K562 (cell line): ENCODE data around the gene ATL3. TPM values are rescaled to one million over a fixed set of nuclear protein-coding genes. Genes with fewer than 3 reads are reported as not detected.

Experiments
- ATAC-seq: fragments of 200-7000 bp; cut with Tn5 transposase; 3 replicates; pipeline ENCODE4 v1.9.1; 2020; ENCODE audit warnings: moderate library complexity
- BruUV-seq: library from RNA; stranded (reverse); fragments of 400-500 nt; replicated peaks from 2 replicates; lab custom pipeline; 2021; lab: Mats Ljungman, UMichigan
- CTCF ChIA-PET: fragments of 300-600 bp; formaldehyde crosslinking; extraction: SDS; loops from one replicate; lab custom pipeline; 2021; ENCODE audit warnings: low intra/inter-chr PET ratio; lab: Yijun Ruan, JAX
- POLR2A ChIA-PET: fragments of 300-600, 350-650 bp; sonication (Branson Sonifier 250); formaldehyde crosslinking; extraction: SDS; loops from one replicate; lab custom pipeline; 2021; ENCODE audit warnings: antibody characterized with exemption, inconsistent platforms; lab: Yijun Ruan, JAX
- DNase-seq, 4 experiments: peaks; one replicate each; pipeline versions ENCODE4 v3.0.0 to v3.0.0-alpha.2; 2011 to 2018; ENCODE audit warnings: low spot score in 3 of 4, mixed read lengths in 3 of 4; ENCODE audit errors: extremely low read depth in 1 of 4
- FAIRE-seq: peaks from 2 replicates; lab custom pipeline; 2011; peaks lifted over from hg19 to GRCh38; lab: Jason Lieb, UNC
- H2AFZ ChIP-seq: 2 replicates; pipeline ENCODE4 v1.6.0; 2011; ENCODE audit warnings: low read depth, low read length, control low read depth, inconsistent platforms
- H3K27ac ChIP-seq: fragments of 200-600 bp; 3 replicates; pipeline ENCODE4 v1.8.0; 2011; ENCODE audit warnings: low read depth, mild to moderate bottlenecking, control low read depth, inconsistent platforms, low read length, moderate library complexity, mixed read lengths; ENCODE audit errors: extremely low read depth
- H3K27me3 ChIP-seq, 2 experiments: fragments of 300-600 bp in 1 of 2; 2 replicates in 1 of 2; 3 replicates in 1 of 2; pipeline versions ENCODE4 v1.6.0 to v1.8.0; 2011; ENCODE audit warnings: inconsistent platforms in 2 of 2, low read length in 2 of 2, mild to moderate bottlenecking in 1 of 2, mixed read lengths in 1 of 2, moderate library complexity in 1 of 2; ENCODE audit not compliant: control insufficient read depth in 2 of 2, insufficient read depth in 2 of 2
- H3K36me3 ChIP-seq: fragments of 300-600 bp; 3 replicates; pipeline ENCODE4 v1.8.0; 2011; ENCODE audit warnings: mild to moderate bottlenecking, low read length, inconsistent platforms; ENCODE audit not compliant: control insufficient read depth, insufficient read depth
- H3K4me1 ChIP-seq, 2 experiments: fragments of 200-600 bp in 1 of 2; replicated peaks in 1 of 2; 2 replicates in 1 of 2; 3 replicates in 1 of 2; pipeline versions ENCODE4 v1.5.1 to v1.8.0; 2011; ENCODE audit warnings: inconsistent platforms in 2 of 2, low read length in 2 of 2, mild to moderate bottlenecking in 1 of 2, mixed read lengths in 1 of 2, moderate library complexity in 1 of 2; ENCODE audit not compliant: control insufficient read depth in 2 of 2, insufficient read depth in 2 of 2
- H3K4me2 ChIP-seq: 2 replicates; pipeline ENCODE4 v1.6.1; 2011; ENCODE audit warnings: low read length, control low read depth, inconsistent platforms, mixed read lengths; ENCODE audit not compliant: insufficient read depth
- H3K4me3 ChIP-seq: fragments of 200-600 bp; sonication (generic), shearing (Covaris generic); 2 replicates; pipeline ENCODE4 v1.5.1; 2016; ENCODE audit warnings: control low read depth, inconsistent platforms
- H3K79me2 ChIP-seq: fragments of 200-600 bp; 3 replicates; pipeline ENCODE4 v1.8.0; 2011; ENCODE audit warnings: low read length, inconsistent platforms; ENCODE audit not compliant: control insufficient read depth, insufficient read depth
- H3K9ac ChIP-seq, 2 experiments: 2 replicates each; pipeline versions ENCODE4 v1.6.0 to v1.6.1; 2011; ENCODE audit warnings: low read depth in 2 of 2, low read length in 2 of 2, control low read depth in 1 of 2, inconsistent platforms in 1 of 2, mild to moderate bottlenecking in 1 of 2, mixed read lengths in 1 of 2; ENCODE audit not compliant: insufficient read depth in 1 of 2
- H3K9me1 ChIP-seq: one replicate; pipeline ENCODE4 v1.6.0; 2011; ENCODE audit warnings: inconsistent platforms, mild to moderate bottlenecking, low read length, moderate library complexity; ENCODE audit not compliant: control insufficient read depth, insufficient read depth
- H3K9me3 ChIP-seq: replicated peaks from 2 replicates; pipeline ENCODE4 v1.5.1; 2011; ENCODE audit warnings: low read depth, low read length, inconsistent platforms; ENCODE audit not compliant: control insufficient read depth, insufficient read depth
- H4K20me1 ChIP-seq: replicated peaks from 2 replicates; pipeline ENCODE4 v1.6.1; 2011; ENCODE audit warnings: low read length, inconsistent platforms, mixed read lengths; ENCODE audit not compliant: control insufficient read depth, insufficient read depth
- ARID1B ChIP-seq: fragments of 450-650 bp; IDR thresholded peaks from 2 replicates; pipeline ENCODE4 v1.6.1; 2016; ENCODE audit warnings: antibody characterized with exemption, mild to moderate bottlenecking, inconsistent platforms
- C11orf30 ChIP-seq: fragments of 450-650 bp; IDR thresholded peaks from 2 replicates; pipeline ENCODE4 v1.6.1; 2016; ENCODE audit warnings: low read depth, mild to moderate bottlenecking
- CEBPB ChIP-seq: fragments of 450-650 bp; IDR thresholded peaks from 2 replicates; pipeline ENCODE4 v1.6.1; 2016; ENCODE audit warnings: missing genetic modification characterization, missing compliant biosample characterization
- CHD1 ChIP-seq: fragments of 200-600 bp; sonication (generic); IDR thresholded peaks from one replicate; pipeline ENCODE4 v1.6.1; 2012; ENCODE audit warnings: mild to moderate bottlenecking, moderate library complexity, low read length, inconsistent platforms
- CREM ChIP-seq: IDR thresholded peaks from 2 replicates; pipeline ENCODE4 v1.6.1; 2014; ENCODE audit warnings: antibody characterized with exemption, low read depth
- CTBP1 ChIP-seq: fragments of 450-650 bp; IDR thresholded peaks from 2 replicates; pipeline ENCODE4 v1.6.1; 2016; ENCODE audit warnings: borderline replicate concordance
- ESRRA ChIP-seq: fragments of 450-650 bp; IDR thresholded peaks from 2 replicates; pipeline ENCODE4 v1.6.1; 2014; ENCODE audit warnings: low read depth, mild to moderate bottlenecking, moderate library complexity, borderline replicate concordance
- MYNN ChIP-seq, 2 experiments: sonication (generic); formaldehyde crosslinking in 1 of 2; IDR thresholded peaks; 2 replicates each; pipeline versions ENCODE4 v1.5.0 to v1.6.1; 2016 to 2020; ENCODE audit warnings: antibody characterized with exemption in 1 of 2, missing genetic modification reagents in 1 of 2
- RAD21 ChIP-seq, 2 experiments: fragments of 250-450 bp in 1 of 2; fragments of 450-650 bp in 1 of 2; sonication (Bioruptor Pico) in 1 of 2; formaldehyde crosslinking in 1 of 2; IDR thresholded peaks in 1 of 2; conservative IDR thresholded peaks in 1 of 2; 2 replicates each; pipeline versions ENCODE4 v1.4.0 to v1.8.0; 2020 to 2022; ENCODE audit warnings: mild to moderate bottlenecking in 2 of 2, moderate library complexity in 1 of 2
- RBBP5 ChIP-seq: fragments of 200-600 bp; sonication (generic); IDR thresholded peaks from 2 replicates; pipeline ENCODE4 v1.6.1; 2012; ENCODE audit warnings: borderline replicate concordance, mild to moderate bottlenecking, low read length, control low read depth, inconsistent platforms; ENCODE audit not compliant: insufficient read depth, poor library complexity, severe bottlenecking
- RCOR1 ChIP-seq, 2 experiments: IDR thresholded peaks; 2 replicates each; pipeline ENCODE4 v1.6.1; 2012; ENCODE audit warnings: low read depth in 2 of 2, low read length in 2 of 2, borderline replicate concordance in 1 of 2, improper control_type of control experiment in 1 of 2
- RFX1 ChIP-seq: fragments of 450-650 bp; IDR thresholded peaks from 2 replicates; pipeline ENCODE4 v1.6.1; 2016; ENCODE audit warnings: mild to moderate bottlenecking, moderate library complexity
- RUNX1 ChIP-seq: sonication (generic); IDR thresholded peaks from 2 replicates; pipeline ENCODE4 v1.6.1; 2016; ENCODE audit warnings: antibody characterized with exemption, low read depth
- ZBTB1 ChIP-seq: sonication (generic); formaldehyde crosslinking; IDR thresholded peaks from 2 replicates; pipeline ENCODE4 v1.8.1; 2023; ENCODE audit warnings: missing genetic modification reagents, low read depth, mild to moderate bottlenecking, borderline replicate concordance
- ZNF217 ChIP-seq: sonication (generic); formaldehyde crosslinking; IDR thresholded peaks from 2 replicates; pipeline ENCODE4 v1.8.0; 2022; ENCODE audit warnings: mild to moderate bottlenecking, missing genetic modification reagents
- WGBS: fragments of 100-300 bp; shearing (Covaris generic); methylation state at CpG from one replicate; pipeline ENCODE4 v1.1.6; 2016; ENCODE audit warnings: low coverage, mixed read lengths; ENCODE audit not compliant: insufficient coverage; ENCODE audit errors: missing lambda C conversion rate; 5-methylcytosine and 5-hydroxymethylcytosine counted together
- in situ Hi-C: fragments of 300-500 bp; cut with MboI; formaldehyde crosslinking; loops from 4 replicates; pipeline ENCODE4 v1.15.0; 2018; ENCODE audit warnings: inconsistent platforms, mixed read lengths
- intact Hi-C: fragments of 100-400 bp; cut with micrococcal nuclease; formaldehyde crosslinking; loops from 2 replicates; pipeline ENCODE4 v1.14.2; 2022
- polyA plus RNA-seq, 8 experiments: library from polyadenylated mRNA; depleted of rRNA in 4 of 8; stranded (reverse) in 5 of 8; unstranded in 3 of 8; fragments of >200 nt; fragmentation: Nextera tagmentation in 2 of 8; fragmentation: Illumina TruSeq in 1 of 8; extraction: Ambion mirVana in 2 of 8; extraction: Trizol in 1 of 8; gene quantifications; 2 replicates each; pipeline versions ENCODE4 v1.2.1 to v1.2.3, GENCODE V29; 2011 to 2014; ENCODE audit warnings: inconsistent platforms in 1 of 8, missing spikeins in 1 of 8
- total RNA-seq, 7 experiments: library from RNA; depleted of rRNA in 6 of 7; stranded (reverse); fragments of >200 nt in 6 of 7; fragmentation: Illumina TruSeq in 2 of 7; extraction: Trizol in 2 of 7; gene quantifications; 2 replicates each; pipeline versions ENCODE4 v1.2.1 to v1.2.3, GENCODE V29; 2011 to 2021; ENCODE audit warnings: low replicate concordance in 1 of 7
- TF ChIP-seq, protein P1 (sequence below): IDR thresholded peaks from 2 replicates; pipeline ENCODE4 v1.6.1; 2011; ENCODE audit warnings: borderline replicate concordance, low read depth, mild to moderate bottlenecking, moderate library complexity, low read length; ENCODE audit not compliant: insufficient read depth, poor library complexity, severe bottlenecking
- TF ChIP-seq, protein P2 (sequence below): fragments of 450-650 bp; IDR thresholded peaks from 2 replicates; pipeline ENCODE4 v1.7.0; 2016; ENCODE audit warnings: borderline replicate concordance

ATL3 gene
- total and polyA plus RNA-seq, 9 of the 15 experiments (the other 6 are each of a cell fraction or from before 2014, with no cell fraction given), result 18.2 to 39.8 (median 23.9) TPM

DNA sequence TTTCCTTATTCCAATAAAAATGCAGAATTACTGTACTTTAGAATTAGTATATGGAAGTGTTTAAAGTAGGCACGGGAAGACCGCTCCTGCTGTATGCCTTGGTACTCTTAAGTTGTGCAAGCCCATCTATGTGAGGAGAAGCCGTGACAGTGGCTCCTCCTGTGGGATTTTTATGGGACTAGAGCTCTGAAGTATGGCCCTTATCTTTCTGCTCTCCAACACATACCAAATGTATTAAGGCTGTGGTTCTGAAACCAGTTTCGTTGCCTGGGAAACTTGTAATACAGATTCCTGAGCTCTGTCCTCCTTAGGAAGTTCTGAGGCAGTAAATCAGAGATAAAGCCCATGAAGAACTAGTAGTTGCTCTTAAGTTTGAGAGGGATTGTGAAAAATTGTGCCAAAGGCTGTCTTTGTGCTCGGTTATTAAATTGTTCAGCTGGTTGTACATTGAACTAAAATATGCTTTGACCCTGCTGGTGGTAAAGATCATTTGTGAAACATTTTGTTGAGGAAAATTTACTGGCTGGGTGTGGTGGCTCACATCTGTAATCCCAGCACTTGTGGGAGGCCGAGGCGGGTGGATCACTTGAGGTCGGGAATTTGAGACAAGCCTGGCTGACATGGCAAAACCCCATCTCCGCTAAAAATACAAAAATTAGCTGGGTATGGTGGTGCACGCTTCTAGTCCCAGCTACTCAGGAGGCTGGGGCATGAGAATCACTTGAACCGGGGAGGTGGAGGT, 39.5 kb upstream of the ATL3 start:
- Histone ChIP-seq H3K4me3 (no peak overlapping the region), H4K20me1 (peaks cover 9% of the 10 kb centered on the region), H3K36me3 (peaks cover 12% of the 10 kb centered on the region; the same call in 2 of the 3 replicates), H3K27ac (no peak overlapping the region), H3K9me1 (no peaks in the 10 kb centered on the region), H3K4me2 (no peak overlapping the region), H3K79me2 (peaks cover 81% of the 10 kb centered on the region), H3K27me3 (no peaks in the 10 kb centered on the region), H3K4me1 (peaks cover 3 to 10% of the 10 kb centered on the region in 2 experiments; a peak in 2 of 5 replicates), H2AFZ (no peak overlapping the region), H3K9ac (no peak overlapping the region), H3K9me3 (no peaks in the 10 kb centered on the region)
- intact Hi-C loops (loop anchor here (2.0 kb wide), 1 partner anchor 40 kb away; the partner anchor contains the start of gene ATL3), in situ Hi-C loops (no loop called here)
- POLR2A ChIA-PET, result interaction anchor here (0.9 to 1.5 kb wide), 5 partner anchors 9 to 28 kb away, joined by 3 to 5 read pairs (median 3); no protein-coding TSS in a partner anchor
- DNase-seq (peak in 3 of 4 experiments; percentile 24 to 69 (median 39)), ATAC-seq (peak; percentile 93), FAIRE-seq (peak; percentile 67)
- 32% methylated on average over 11 of the region's 11 CpGs for WGBS
- CTCF ChIA-PET, result no interaction called here
- no TSS peak for BruUV-seq
- TF ChIP-seq RCOR1 (IDR thresholded peaks at IDR 0.05; ENCODE audit: borderline replicate concordance in 1 of 2, low read depth in 2 of 2, low read length in 2 of 2), result peak in 1 of 2 experiments; percentile 55; a peak in 1 of 4 replicates
- TF ChIP-seq ZBTB1, result no peak
- TF ChIP-seq CREM, result no peak
- TF ChIP-seq, protein P1, sequence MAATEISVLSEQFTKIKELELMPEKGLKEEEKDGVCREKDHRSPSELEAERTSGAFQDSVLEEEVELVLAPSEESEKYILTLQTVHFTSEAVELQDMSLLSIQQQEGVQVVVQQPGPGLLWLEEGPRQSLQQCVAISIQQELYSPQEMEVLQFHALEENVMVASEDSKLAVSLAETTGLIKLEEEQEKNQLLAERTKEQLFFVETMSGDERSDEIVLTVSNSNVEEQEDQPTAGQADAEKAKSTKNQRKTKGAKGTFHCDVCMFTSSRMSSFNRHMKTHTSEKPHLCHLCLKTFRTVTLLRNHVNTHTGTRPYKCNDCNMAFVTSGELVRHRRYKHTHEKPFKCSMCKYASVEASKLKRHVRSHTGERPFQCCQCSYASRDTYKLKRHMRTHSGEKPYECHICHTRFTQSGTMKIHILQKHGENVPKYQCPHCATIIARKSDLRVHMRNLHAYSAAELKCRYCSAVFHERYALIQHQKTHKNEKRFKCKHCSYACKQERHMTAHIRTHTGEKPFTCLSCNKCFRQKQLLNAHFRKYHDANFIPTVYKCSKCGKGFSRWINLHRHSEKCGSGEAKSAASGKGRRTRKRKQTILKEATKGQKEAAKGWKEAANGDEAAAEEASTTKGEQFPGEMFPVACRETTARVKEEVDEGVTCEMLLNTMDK, result peak; percentile 58
- TF ChIP-seq RFX1, result peak; percentile 78
- no peak for TF ChIP-seq ESRRA
- peak; percentile 91 for TF ChIP-seq CEBPB (tag)
- TF ChIP-seq ARID1B, result peak; percentile 17; the same call in 1 of the 2 replicates
- TF ChIP-seq RAD21 (CRISPR knock-in tag; conservative IDR thresholded peaks at IDR 0.05 in 1 of 2, IDR thresholded peaks at IDR 0.05 in 1 of 2), result peak; percentile 48 to 74
- no peak for TF ChIP-seq CHD1
- TF ChIP-seq C11orf30, result no peak
- TF ChIP-seq CTBP1, result peak; percentile 68
- TF ChIP-seq, protein P2, sequence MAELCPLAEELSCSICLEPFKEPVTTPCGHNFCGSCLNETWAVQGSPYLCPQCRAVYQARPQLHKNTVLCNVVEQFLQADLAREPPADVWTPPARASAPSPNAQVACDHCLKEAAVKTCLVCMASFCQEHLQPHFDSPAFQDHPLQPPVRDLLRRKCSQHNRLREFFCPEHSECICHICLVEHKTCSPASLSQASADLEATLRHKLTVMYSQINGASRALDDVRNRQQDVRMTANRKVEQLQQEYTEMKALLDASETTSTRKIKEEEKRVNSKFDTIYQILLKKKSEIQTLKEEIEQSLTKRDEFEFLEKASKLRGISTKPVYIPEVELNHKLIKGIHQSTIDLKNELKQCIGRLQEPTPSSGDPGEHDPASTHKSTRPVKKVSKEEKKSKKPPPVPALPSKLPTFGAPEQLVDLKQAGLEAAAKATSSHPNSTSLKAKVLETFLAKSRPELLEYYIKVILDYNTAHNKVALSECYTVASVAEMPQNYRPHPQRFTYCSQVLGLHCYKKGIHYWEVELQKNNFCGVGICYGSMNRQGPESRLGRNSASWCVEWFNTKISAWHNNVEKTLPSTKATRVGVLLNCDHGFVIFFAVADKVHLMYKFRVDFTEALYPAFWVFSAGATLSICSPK, result no peak
- TF ChIP-seq RBBP5, result no peak
- TF ChIP-seq RUNX1, result no peak
- TF ChIP-seq ZNF217 (CRISPR knock-in tag), result no peak
- peak; percentile 68 for TF ChIP-seq MYNN (IDR thresholded peaks at IDR 0.05)
- no peak for TF ChIP-seq MYNN (CRISPR knock-in tag; IDR thresholded peaks at IDR 0.05)
